Dendritic cell treated with granulocyte-macrophage colony-stimulating factor and Interleukin-4, amounts not matched to agents 40 ng/mL and 50 ng/mL, for 4 days (primary cell): Measurements from ENCODE around the gene EDRF1.

ENCODE experiments used
- H3K27ac Mint-ChIP-seq: one replicate; pipeline ENCODE4 v1.8.0; 2022; ENCODE audit warnings: mild to moderate bottlenecking, mixed read lengths
- H3K27me3 Mint-ChIP-seq: one replicate; pipeline ENCODE4 v1.8.0; 2022; ENCODE audit warnings: mild to moderate bottlenecking, mixed read lengths
- H3K36me3 Mint-ChIP-seq: one replicate; pipeline ENCODE4 v1.8.0; 2022; ENCODE audit warnings: low read depth, mixed read lengths
- H3K4me1 Mint-ChIP-seq: one replicate; pipeline ENCODE4 v1.8.0; 2022; ENCODE audit warnings: low read depth, mixed read lengths
- H3K4me3 Mint-ChIP-seq: one replicate; pipeline ENCODE4 v1.8.0; 2022; ENCODE audit warnings: mild to moderate bottlenecking, moderate library complexity, mixed read lengths
- H3K9me3 Mint-ChIP-seq: one replicate; pipeline ENCODE4 v1.8.0; 2022; ENCODE audit warnings: mixed read lengths
- intact Hi-C: fragments of 100-400 bp; cut with micrococcal nuclease; formaldehyde crosslinking; loops from one replicate; pipeline ENCODE4 v1.15.0; 2022

EDRF1 gene

GRCh38 chr10:125762692-125763648 is 43.5 kb downstream of the EDRF1 start:
- no peaks in the 10 kb centered on the region for H3K27me3 Mint-ChIP-seq
- H3K36me3 Mint-ChIP-seq, result peaks cover 87% of the 10 kb centered on the region
- H3K27ac Mint-ChIP-seq, result no peak overlapping the region
- no peaks in the 10 kb centered on the region for H3K9me3 Mint-ChIP-seq
- no peaks in the 10 kb centered on the region for H3K4me1 Mint-ChIP-seq
- intact Hi-C loops, result no loop called here
- no peak overlapping the region for H3K4me3 Mint-ChIP-seq

GRCh38 chr10:125765835-125766234 is 46.3 kb downstream of the EDRF1 start:
- Mint-ChIP-seq H3K27ac (no peak overlapping the region), H3K4me3 (no peak overlapping the region), H3K9me3 (no peaks in the 10 kb centered on the region), H3K4me1 (no peaks in the 10 kb centered on the region), H3K27me3 (no peaks in the 10 kb centered on the region), H3K36me3 (peaks cover 76% of the 10 kb centered on the region)
- intact Hi-C loops, result no loop called here

- Mint-ChIP-seq H3K27me3 (no peaks in the 10 kb centered on the region), H3K9me3 (no peaks in the 10 kb centered on the region), H3K36me3 (peaks cover 72% of the 10 kb centered on the region), H3K27ac (no peak overlapping the region), H3K4me3 (no peak overlapping the region), H3K4me1 (no peaks in the 10 kb centered on the region)
- intact Hi-C loops, result no loop called here
These were observed 47.0 kb downstream of the EDRF1 start for GRCh38 chr10:125766511-125766910.

GRCh38 chr10:125768219-125768855 is 48.8 kb downstream of the EDRF1 start:
- intact Hi-C loops, result no loop called here
- peaks cover 54% of the 10 kb centered on the region for H3K36me3 Mint-ChIP-seq

GRCh38 chr10:125769175-125769574 is 49.7 kb downstream of the EDRF1 start:
- H3K36me3 Mint-ChIP-seq, result peaks cover 45% of the 10 kb centered on the region
- intact Hi-C loops, result no loop called here
- no peaks in the 10 kb centered on the region for H3K4me1 Mint-ChIP-seq
- no peaks in the 10 kb centered on the region for H3K27me3 Mint-ChIP-seq
- H3K27ac Mint-ChIP-seq, result no peak overlapping the region
- H3K4me3 Mint-ChIP-seq, result no peak overlapping the region
- H3K9me3 Mint-ChIP-seq, result no peaks in the 10 kb centered on the region

More at GRCh38 chr10:125768219-125768855, 48.8 kb downstream of the EDRF1 start:
- no peaks in the 10 kb centered on the region for H3K9me3 Mint-ChIP-seq
- H3K4me1 Mint-ChIP-seq, result no peaks in the 10 kb centered on the region
- no peak overlapping the region for H3K27ac Mint-ChIP-seq
- no peaks in the 10 kb centered on the region for H3K27me3 Mint-ChIP-seq
- H3K4me3 Mint-ChIP-seq, result no peak overlapping the region

- intact Hi-C loops, result no loop called here
- Mint-ChIP-seq H3K27ac (no peak overlapping the region), H3K9me3 (no peaks in the 10 kb centered on the region), H3K4me1 (no peaks in the 10 kb centered on the region), H3K27me3 (peaks cover 4% of the 10 kb centered on the region), H3K36me3 (peaks cover 29% of the 10 kb centered on the region), H3K4me3 (no peak overlapping the region)
These were observed 51.3 kb downstream of the EDRF1 start for GRCh38 chr10:125770844-125771243.

- Mint-ChIP-seq H3K36me3 (peaks cover 16% of the 10 kb centered on the region), H3K27ac (no peak overlapping the region), H3K27me3 (peaks cover 4% of the 10 kb centered on the region), H3K4me3 (no peak overlapping the region), H3K4me1 (no peaks in the 10 kb centered on the region), H3K9me3 (no peaks in the 10 kb centered on the region)
- intact Hi-C loops, result no loop called here
These were observed 52.8 kb downstream of the EDRF1 start for GRCh38 chr10:125772112-125772863.

GRCh38 chr10:125772864-125773180 is 53.3 kb downstream of the EDRF1 start:
- Mint-ChIP-seq H3K4me3 (no peak overlapping the region), H3K27me3 (peaks cover 6% of the 10 kb centered on the region), H3K4me1 (no peaks in the 10 kb centered on the region), H3K9me3 (no peaks in the 10 kb centered on the region), H3K36me3 (peaks cover 10% of the 10 kb centered on the region), H3K27ac (no peak overlapping the region)
- intact Hi-C loops, result no loop called here

GRCh38 chr10:125773687-125774543 is 54.4 kb downstream of the EDRF1 start:
- no peak overlapping the region for H3K4me3 Mint-ChIP-seq
- peaks cover 6% of the 10 kb centered on the region for H3K27me3 Mint-ChIP-seq
- no peaks in the 10 kb centered on the region for H3K4me1 Mint-ChIP-seq
- intact Hi-C loops, result no loop called here
- H3K27ac Mint-ChIP-seq, result no peak overlapping the region
- H3K36me3 Mint-ChIP-seq, result peaks cover 8% of the 10 kb centered on the region
- no peaks in the 10 kb centered on the region for H3K9me3 Mint-ChIP-seq

GRCh38 chr10:125774581-125775191 is 55.2 kb downstream of the EDRF1 start:
- H3K27ac Mint-ChIP-seq, result no peak overlapping the region
- no peaks in the 10 kb centered on the region for H3K9me3 Mint-ChIP-seq
- H3K4me3 Mint-ChIP-seq, result no peak overlapping the region
- intact Hi-C loops, result no loop called here
- H3K4me1 Mint-ChIP-seq, result no peaks in the 10 kb centered on the region
- H3K36me3 Mint-ChIP-seq, result peaks cover under 1% of the 10 kb centered on the region
- H3K27me3 Mint-ChIP-seq, result peaks cover 6% of the 10 kb centered on the region

GRCh38 chr10:125775491-125776106 is 56.1 kb downstream of the EDRF1 start, which contains the start of gene MMP21:
Gene MMP21, minus strand, starts transcription at chr10:125775821. Its CDS starts 0 bp downstream, at chr10:125775821.
- intact Hi-C loops, result no loop called here
- Mint-ChIP-seq H3K27ac (no peak within 1 kb of the TSS), H3K9me3 (no peaks in the 10 kb centered on the region), H3K36me3 (no peaks in the 10 kb centered on the region), H3K4me3 (no peak within 1 kb of the TSS), H3K27me3 (peaks cover 6% of the 10 kb centered on the region), H3K4me1 (no peaks in the 10 kb centered on the region)

- Mint-ChIP-seq H3K4me1 (no peaks in the 10 kb centered on the region), H3K4me3 (no peak overlapping the region), H3K36me3 (no peaks in the 10 kb centered on the region), H3K27ac (no peak overlapping the region), H3K27me3 (peaks cover 6% of the 10 kb centered on the region), H3K9me3 (no peaks in the 10 kb centered on the region)
- intact Hi-C loops, result no loop called here
These were observed 58.3 kb downstream of the EDRF1 start for GRCh38 chr10:125777806-125778205.

- intact Hi-C loops, result no loop called here
- no peaks in the 10 kb centered on the region for H3K9me3 Mint-ChIP-seq
- no peaks in the 10 kb centered on the region for H3K36me3 Mint-ChIP-seq
- H3K27ac Mint-ChIP-seq, result no peak overlapping the region
- no peaks in the 10 kb centered on the region for H3K4me1 Mint-ChIP-seq
- H3K27me3 Mint-ChIP-seq, result peaks cover 6% of the 10 kb centered on the region
- H3K4me3 Mint-ChIP-seq, result no peak overlapping the region
These were observed 59.0 kb downstream of the EDRF1 start for GRCh38 chr10:125778556-125778955.
